ENCODE results near the gene SLC6A7.
"Not testable (repeated sequence)": the region's sequence is repeated elsewhere in the genome, so short reads cannot be mapped to it uniquely, and the experiment has no call there.

Gene SLC6A7

GRCh38 chr5:150221471-150221870 lies 31.6 kb downstream of the SLC6A7 start:
- no peak for DNase-seq

- DNase-seq, result no peak
These were observed 33.0 kb downstream of the SLC6A7 start for GRCh38 chr5:150222906-150223305.

GRCh38 chr5:150223474-150223873 lies 33.6 kb downstream of the SLC6A7 start:
- no peak for DNase-seq

GRCh38 chr5:150224483-150225027 lies 34.7 kb downstream of the SLC6A7 start:
- no peak for DNase-seq

- no peak for DNase-seq
These were observed 37.2 kb downstream of the SLC6A7 start for GRCh38 chr5:150227036-150227435.

GRCh38 chr5:150227606-150228273 lies 37.9 kb downstream of the SLC6A7 start:
- no peak for DNase-seq

GRCh38 chr5:150229571-150229970 lies 39.7 kb downstream of the SLC6A7 start:
- DNase-seq, result no peak

GRCh38 chr5:150230842-150231241 lies 41.0 kb downstream of the SLC6A7 start:
- no peak for DNase-seq

GRCh38 chr5:150233706-150234105 lies 43.8 kb downstream of the SLC6A7 start:
- not testable (repeated sequence) for DNase-seq

GRCh38 chr5:150234576-150235499 lies 45.0 kb downstream of the SLC6A7 start:
- DNase-seq, result no peak

GRCh38 chr5:150235500-150235854 lies 45.6 kb downstream of the SLC6A7 start:
- no peak for DNase-seq

- DNase-seq, result no peak
These were observed 46.5 kb downstream of the SLC6A7 start for GRCh38 chr5:150236313-150236712.

- no peak for DNase-seq
These were observed 47.3 kb downstream of the SLC6A7 start for GRCh38 chr5:150236981-150237754.

- no peak for DNase-seq
These were observed 48.8 kb downstream of the SLC6A7 start for GRCh38 chr5:150238646-150239045.

GRCh38 chr5:150239099-150239793 lies 49.4 kb downstream of the SLC6A7 start:
- DNase-seq, result no peak

- DNase-seq, result no peak
These were observed 49.9 kb downstream of the SLC6A7 start for GRCh38 chr5:150239794-150240122.

GRCh38 chr5:150241298-150242160 lies 51.7 kb downstream of the SLC6A7 start:
- no peak for DNase-seq

GRCh38 chr5:150242251-150242894 lies 52.5 kb downstream of the SLC6A7 start:
- no peak for DNase-seq

GRCh38 chr5:150243590-150243989 lies 53.7 kb downstream of the SLC6A7 start:
- no peak for DNase-seq

GRCh38 chr5:150244209-150244608 lies 54.3 kb downstream of the SLC6A7 start:
- no peak for DNase-seq

Measured in CD4-positive, alpha-beta T cell treated with Interferon gamma for 1 hour (primary cell).